HTR-8/SVneo (cell line): ENCODE measurements around the gene PDE4B.

Experiments used
- DNase-seq: peaks from one replicate; pipeline ENCODE4 v3.0.0; 2011; ENCODE audit warnings: low spot score, mixed read lengths; ENCODE audit not compliant: insufficient read length
- FAIRE-seq: peaks from 2 replicates; lab custom pipeline; 2011; peaks lifted over from hg19 to GRCh38; lab: Jason Lieb, UNC

PDE4B gene

DNA sequence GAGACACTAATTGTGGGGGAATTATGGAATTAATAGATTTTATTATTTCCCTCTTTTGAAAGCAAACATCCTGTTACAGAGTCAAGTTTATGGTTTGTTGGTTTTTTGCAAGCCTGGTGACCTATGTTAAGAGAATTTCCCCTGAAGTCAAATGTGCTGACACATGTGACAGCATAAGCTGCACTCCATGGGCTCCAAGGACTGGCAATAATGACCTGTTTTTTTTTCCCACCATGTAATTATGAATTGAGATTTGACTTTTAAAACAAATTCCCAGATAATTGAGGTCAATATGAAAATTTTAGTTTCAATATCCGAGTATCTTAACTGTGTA is 498.8 kb downstream of the PDE4B start:
- FAIRE-seq: no peak
- no peak for DNase-seq

- DNase-seq: no peak
- no peak for FAIRE-seq
These were observed 499.6 kb downstream of the PDE4B start for GRCh38 chr1:66292305-66292704.

DNA sequence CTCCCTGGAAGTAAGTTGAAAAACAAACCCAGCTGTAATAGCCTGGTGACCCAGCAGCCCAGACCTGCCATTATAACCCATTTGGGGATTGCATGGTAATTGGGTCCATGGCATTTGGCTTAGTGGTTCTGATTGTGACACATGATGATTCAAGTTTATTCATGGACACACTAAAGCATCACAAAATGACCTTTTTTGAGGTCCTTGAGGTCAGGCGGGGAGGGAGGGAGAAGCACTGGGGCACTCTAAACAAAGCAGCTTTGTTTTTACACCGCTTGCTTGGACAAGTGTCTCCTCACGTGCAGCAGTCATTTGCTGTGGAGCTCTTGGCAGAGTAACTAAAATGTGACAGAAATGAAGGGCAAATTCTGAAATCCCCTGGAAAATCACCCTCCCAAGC is 500.2 kb downstream of the PDE4B start:
- no peak for FAIRE-seq

GRCh38 chr1:66294707-66295370 is 502.1 kb downstream of the PDE4B start:
- FAIRE-seq (no peak), DNase-seq (peak; percentile 17)

More for the DNA sequence above, 500.2 kb downstream of the PDE4B start:
- DNase-seq: no peak

DNA sequence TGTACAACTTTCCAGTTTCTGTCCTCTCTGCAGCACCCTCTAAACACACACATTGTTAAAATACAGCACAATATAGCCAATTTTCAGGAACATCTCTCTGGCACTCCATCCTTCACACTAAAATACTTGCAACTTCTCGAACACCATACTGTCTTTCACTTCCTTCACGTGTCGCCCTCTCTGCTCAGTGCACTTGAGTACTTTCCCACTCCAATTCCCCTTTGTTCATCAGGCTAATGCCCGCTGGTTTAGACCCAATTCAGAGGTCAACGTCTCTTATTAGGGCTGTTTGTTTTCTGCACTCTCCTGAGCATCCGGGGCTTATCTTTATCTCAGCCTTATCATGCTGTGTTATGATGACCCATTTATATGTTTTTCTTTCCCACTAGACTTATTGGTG is 503.1 kb downstream of the PDE4B start:
- FAIRE-seq: no peak
- no peak for DNase-seq

DNA sequence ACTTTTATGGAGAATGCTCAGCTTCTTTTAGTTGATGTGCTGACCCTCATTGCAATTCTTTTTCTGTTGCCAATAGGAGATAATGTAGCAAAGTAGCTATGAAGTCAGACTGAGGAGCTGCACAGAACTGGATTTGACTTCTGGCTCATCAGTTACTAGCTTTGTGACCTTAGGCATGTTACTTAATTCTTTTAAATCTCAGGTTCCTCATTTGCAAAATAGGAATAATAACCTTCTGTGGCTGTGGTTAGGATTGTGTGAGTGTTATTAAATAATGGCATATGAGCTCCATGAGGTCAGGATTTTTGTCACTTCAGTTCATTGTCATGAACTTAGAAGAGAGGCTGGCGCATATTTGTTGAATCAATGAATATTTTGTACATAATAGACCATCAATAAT is 503.7 kb downstream of the PDE4B start:
- FAIRE-seq (no peak), DNase-seq (no peak)

- FAIRE-seq: no peak
These were observed 504.3 kb downstream of the PDE4B start for GRCh38 chr1:66296951-66297350.

GRCh38 chr1:66298464-66298863 is 505.8 kb downstream of the PDE4B start:
- FAIRE-seq (no peak), DNase-seq (no peak)

More at GRCh38 chr1:66296951-66297350, 504.3 kb downstream of the PDE4B start:
- DNase-seq: no peak

- no peak for DNase-seq
- no peak for FAIRE-seq
These were observed 507.7 kb downstream of the PDE4B start for GRCh38 chr1:66300280-66300971.

DNA sequence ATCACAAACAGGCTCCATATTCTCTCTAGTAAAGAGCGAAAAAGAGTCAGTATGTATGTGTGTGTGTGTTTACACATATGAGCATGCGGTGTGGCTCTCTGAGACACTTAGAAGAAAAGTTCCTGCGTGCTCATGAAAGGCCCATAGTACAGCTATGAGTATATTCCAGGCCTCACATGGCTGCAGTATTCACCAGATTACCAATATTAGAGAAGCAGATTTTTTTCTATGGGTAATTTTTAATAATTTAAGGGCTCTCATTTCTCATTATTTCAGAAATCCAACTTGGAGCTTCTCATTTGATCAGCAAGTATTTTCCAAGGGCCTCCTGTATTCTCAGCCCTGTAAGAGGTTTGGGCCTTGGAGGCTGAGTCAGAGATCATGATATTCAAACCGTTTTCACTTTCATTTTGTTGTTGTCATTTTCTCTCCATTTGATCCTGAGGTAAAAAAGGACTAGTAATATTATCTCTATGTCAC is 508.3 kb downstream of the PDE4B start:
- FAIRE-seq: no peak
- DNase-seq: no peak

DNA sequence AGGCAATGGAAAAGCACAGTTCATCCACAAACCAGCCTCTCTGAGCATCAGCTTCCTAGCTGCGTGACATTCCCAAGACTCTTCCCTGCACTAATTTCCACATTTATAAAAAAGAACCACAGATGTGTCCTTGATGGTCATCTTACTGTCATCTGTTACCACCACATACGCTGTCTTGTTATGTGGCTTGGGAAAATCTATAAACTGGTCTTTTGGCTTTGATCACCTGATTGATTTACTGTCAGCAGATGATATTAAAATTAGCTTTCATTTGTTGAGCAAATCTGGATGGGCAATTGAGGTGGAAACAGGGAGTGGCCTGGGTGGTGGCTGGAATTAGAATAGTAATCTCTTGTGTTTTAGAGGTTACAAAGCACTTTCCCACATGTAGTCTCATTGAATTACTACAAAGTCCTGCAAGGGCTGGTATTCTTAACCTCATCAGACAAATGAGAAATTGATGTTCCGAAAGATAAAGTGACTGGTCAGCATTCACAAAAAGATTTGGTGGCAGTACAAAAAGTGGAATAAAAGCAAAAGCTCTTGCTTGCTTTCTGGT is 509.6 kb downstream of the PDE4B start:
- no peak for FAIRE-seq
- DNase-seq: no peak

- no peak for FAIRE-seq
- DNase-seq: no peak
These were observed 510.1 kb downstream of the PDE4B start for GRCh38 chr1:66302815-66303214.

- no peak for DNase-seq
- FAIRE-seq: no peak
These were observed 511.0 kb downstream of the PDE4B start for GRCh38 chr1:66303646-66304045.

- DNase-seq (no peak), FAIRE-seq (no peak)
These were observed 511.4 kb downstream of the PDE4B start for GRCh38 chr1:66304128-66304527.

DNA sequence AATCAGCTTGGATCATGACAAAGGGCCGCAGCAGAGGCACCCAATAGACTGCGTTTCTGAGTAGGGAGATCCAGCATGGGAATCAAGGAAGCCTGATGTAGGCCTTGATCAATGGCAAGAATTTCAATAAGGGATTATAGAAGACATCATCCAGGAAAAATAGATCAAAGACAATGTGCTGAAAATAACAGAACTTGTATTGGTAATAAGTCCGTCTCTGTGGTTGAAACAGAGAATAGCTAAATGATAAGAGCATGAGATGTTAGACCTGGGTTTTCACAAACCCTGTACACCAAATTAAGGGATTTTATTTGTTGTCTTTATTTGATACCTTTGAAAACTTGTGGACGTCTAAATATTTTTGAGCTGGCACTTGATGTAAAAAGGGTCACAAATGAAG is 513.2 kb downstream of the PDE4B start:
- no peak for FAIRE-seq
- no peak for DNase-seq

DNA sequence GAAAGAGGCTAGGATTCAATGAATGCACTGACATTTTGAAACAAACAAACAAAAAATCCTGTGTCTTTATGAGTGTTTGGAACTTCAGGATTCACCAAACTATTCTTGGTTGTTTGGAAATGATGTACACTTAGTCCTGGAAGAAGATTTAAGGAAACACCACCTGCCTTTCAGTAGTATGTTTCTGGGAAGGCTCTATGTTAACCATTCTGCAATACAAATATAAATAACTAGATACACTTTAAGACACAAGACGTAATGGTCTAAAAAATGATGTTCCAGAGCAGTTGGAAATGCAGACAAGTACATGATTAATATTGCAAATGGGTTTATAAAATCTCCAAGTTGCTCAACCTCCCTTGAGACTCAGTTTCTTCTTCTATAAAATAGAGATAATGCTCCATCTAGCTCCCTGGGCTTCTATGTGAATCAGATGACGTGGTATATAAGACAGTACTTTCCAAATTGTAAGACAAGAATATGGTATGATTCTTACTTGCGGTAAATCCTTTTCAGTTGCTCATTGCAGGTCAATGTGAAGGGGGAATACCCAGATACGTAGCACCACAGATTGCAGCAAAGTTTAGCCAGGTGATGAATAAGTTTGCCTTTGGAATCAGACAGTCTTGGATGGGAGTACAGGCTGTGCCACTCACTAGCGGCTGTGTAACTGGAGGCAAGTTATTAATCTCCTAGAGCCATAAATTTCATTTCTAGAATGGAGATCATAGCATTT is 516.5 kb downstream of the PDE4B start:
- no peak for FAIRE-seq

DNA sequence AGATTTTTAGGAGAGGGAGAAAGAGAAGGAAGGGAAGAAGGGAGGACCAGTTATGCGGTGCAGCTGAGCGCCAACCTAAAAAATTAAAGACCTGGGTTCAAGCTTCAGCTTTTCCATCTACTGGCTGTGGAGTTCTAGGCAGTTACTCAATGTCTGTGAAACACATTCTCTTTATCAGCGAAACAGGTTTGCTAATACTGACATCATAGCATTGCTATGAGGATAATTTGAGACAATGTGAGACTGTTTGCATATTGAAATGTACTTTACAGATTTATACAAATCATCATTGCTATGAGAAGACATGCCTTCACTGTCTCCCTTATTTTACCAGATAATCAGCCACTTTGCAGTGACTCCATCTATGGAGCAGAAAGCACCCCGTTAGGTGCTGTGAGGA is 518.4 kb downstream of the PDE4B start:
- DNase-seq: no peak
- FAIRE-seq: no peak

More for the DNA sequence above, 516.5 kb downstream of the PDE4B start:
- DNase-seq: no peak

- DNase-seq (no peak), FAIRE-seq (no peak)
These were observed 518.9 kb downstream of the PDE4B start for GRCh38 chr1:66311628-66312027.

GRCh38 chr1:66312271-66312990 is 519.7 kb downstream of the PDE4B start:
- DNase-seq (no peak), FAIRE-seq (no peak)

DNA sequence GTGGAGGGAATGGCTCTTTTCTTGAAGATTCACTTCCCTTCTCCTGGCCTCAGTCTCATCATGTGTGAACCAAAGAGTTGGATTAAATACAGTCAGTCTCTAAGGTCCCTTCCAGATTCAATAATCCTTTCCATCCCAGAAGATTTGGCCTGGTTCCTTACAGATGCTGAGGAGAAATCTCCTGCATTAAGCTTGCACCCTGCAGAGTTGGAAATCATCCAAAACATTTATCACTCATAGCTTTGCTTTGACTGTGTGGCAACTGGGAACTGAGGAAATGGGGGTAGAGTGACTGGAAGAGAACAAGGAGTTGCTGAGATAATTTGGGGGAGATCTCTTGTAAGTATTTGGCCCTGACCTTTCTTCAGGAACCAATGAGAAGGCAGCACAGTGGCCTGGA is 520.7 kb downstream of the PDE4B start:
- FAIRE-seq (no peak), DNase-seq (no peak)
